Pancreas (tissue), 10 donors: ENCODE data around the gene ZNF28. TPM values are rescaled to one million over a fixed set of nuclear protein-coding genes. Genes with fewer than 3 reads are reported as not detected.
"Not testable (repeated sequence)": the region's sequence is repeated elsewhere in the genome, so short reads cannot be mapped to it uniquely, and the experiment has no call there.

Experiments used
- ATAC-seq, 4 donors: fragments of 200-7000 bp; cut with Tn5 transposase; one replicate each; pipeline versions ENCODE4 v1.8.0 to v1.9.1; 2020; ENCODE audit warnings: mild to moderate bottlenecking in 4 of 4, moderate library complexity in 4 of 4
- DNase-seq, 6 donors: peaks; one replicate each; pipeline ENCODE4 v3.0.0-alpha.2; 2020
- FAIRE-seq: peaks from 2 replicates; lab custom pipeline; 2012; peaks lifted over from hg19 to GRCh38; lab: Jason Lieb, UNC
- H3K27ac ChIP-seq, 4 donors: fragments of 200-600 bp; sonication (generic); 1 replicate in 3 of 4; 2 replicates in 1 of 4; pipeline versions ENCODE4 v1.5.0 to v1.8.0; 2020
- H3K27me3 ChIP-seq, 4 donors: fragments of 200-600 bp; one replicate each; pipeline ENCODE4 v1.8.0; 2021
- H3K36me3 ChIP-seq, 3 donors: fragments of 200-600 bp; sonication (generic) in 1 of 3; one replicate each; pipeline versions ENCODE4 v1.5.0 to v1.8.0; 2020 to 2021
- H3K4me1 ChIP-seq, 3 donors: fragments of 200-600 bp; one replicate each; pipeline ENCODE4 v1.8.0; 2021
- H3K4me3 ChIP-seq, 4 donors: fragments of 200-600 bp; sonication (generic) in 2 of 4; one replicate each; pipeline versions ENCODE4 v1.5.0 to v1.8.0; 2020 to 2021
- H3K9me3 ChIP-seq, 4 donors: fragments of 200-600 bp; one replicate each; pipeline ENCODE4 v1.8.0; 2021
- WGBS, 2 donors: extraction: QIAGEN DNeasy Blood & Tissue Kit; methylation state at CpG; one replicate each; pipeline ENCODE4 v1.1.7; 2013; 5-methylcytosine and 5-hydroxymethylcytosine counted together
- intact Hi-C, 3 donors: fragments of 100-400 bp; cut with DNase I; formaldehyde crosslinking; loops; one replicate each; pipeline versions ENCODE4 v1.11.1 to v1.14.2; 2022
- polyA plus RNA-seq, 2 donors: library from polyadenylated mRNA; stranded (reverse); fragments of 200-250 nt; gene quantifications; one replicate each; pipeline ENCODE4 v1.2.3, GENCODE V29; 2013
- total RNA-seq, 6 donors: library from RNA; stranded (reverse); fragmentation: NEBNext Ultra II Directional in 4 of 6; extraction: Animal tissue kit (Norgen Biotek cat#: 25700) in 4 of 6; gene quantifications; one replicate each; pipeline versions ENCODE4 v1.2.1 to v1.2.4, GENCODE V29; 2021 to 2023
- donor health status: healthy with polysubstance abuse.
- donor health status: DM: no; HTN: no; CAD: no; lungs with moderate emphysema.
- donor health status: DM: no; HTN: no; CAD: no.
- donor health status: control.
- donor health status: control.
- donor health status: Bipolar disorder and iron deficiency.
- donor health status: DM: yes; HTN: yes; CAD: no.
- donor health status: DM: no; HTN: no; CAD: no.
- donor health status: DM: no; HTN: no; CAD: no.
- donor health status: DM: yes; HTN: yes; CAD: no.

Gene ZNF28
- total RNA-seq = 10 to 100 TPM in 1 of 6 donors, 1 to 10 TPM in 5; 4.9 to 13.5 (median 7.1) TPM
- polyA plus RNA-seq = 1 to 10 TPM; 2.3 to 2.8 TPM

DNA sequence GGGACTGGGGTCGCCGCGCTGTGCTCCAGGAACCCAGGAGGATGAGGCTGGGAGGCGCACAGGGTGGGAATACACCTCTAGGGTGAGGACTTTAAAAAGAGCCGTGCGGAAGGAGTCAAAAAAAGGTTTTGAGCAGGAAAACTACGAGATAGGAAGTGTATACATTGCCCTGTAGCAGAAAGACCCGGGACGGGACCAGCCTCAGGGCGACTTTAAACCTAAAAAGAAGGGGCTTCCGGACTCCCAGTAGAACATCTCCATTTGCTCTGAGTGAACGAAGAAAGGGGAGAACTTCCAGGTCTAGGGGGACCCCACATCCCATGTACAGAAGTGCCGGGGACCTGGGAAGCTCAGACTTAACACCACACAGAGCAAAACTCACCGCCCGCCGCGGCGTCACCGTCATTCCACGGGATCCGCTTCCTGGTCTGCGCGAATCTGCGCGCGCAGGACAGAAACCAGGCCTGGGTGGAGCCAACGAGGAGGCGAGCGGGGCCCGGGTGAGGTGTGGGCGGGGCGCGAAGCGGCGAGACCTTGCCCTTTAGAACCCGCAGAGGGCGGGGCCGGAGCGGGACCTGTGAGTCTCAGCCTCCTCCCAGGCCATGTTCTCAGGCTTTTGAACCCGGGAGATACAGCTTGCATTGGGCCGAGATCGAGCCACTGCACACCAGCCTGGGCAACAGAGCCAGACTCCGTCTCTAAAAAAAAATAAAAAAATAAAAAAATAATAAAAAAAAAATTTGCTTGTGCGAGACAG, at the start of gene ZNF28:
TSS of gene ZNF28 (minus strand) at position 430 of the 757 bp plus-strand sequence. CDS start 3,675 bp downstream, outside the sequence.
- H3K27me3 ChIP-seq, H3K4me1 ChIP-seq, H3K36me3 ChIP-seq, H3K9me3 ChIP-seq, intact Hi-C loops: not testable (repeated sequence)
- H3K4me3 ChIP-seq = peak within 1 kb of the TSS; percentile 44 to 67 (median 63)
- FAIRE-seq = peak; percentile 94
- WGBS, 2 donors = 1 to 2% methylated on average over 19 to 36 of the region's 44 CpGs
- peak; percentile 100 for ATAC-seq
- DNase-seq = peak; percentile 72 to 86 (median 76)
- H3K27ac ChIP-seq = peak within 1 kb of the TSS in 2 of 4 donors; percentile 17 to 30

DNA sequence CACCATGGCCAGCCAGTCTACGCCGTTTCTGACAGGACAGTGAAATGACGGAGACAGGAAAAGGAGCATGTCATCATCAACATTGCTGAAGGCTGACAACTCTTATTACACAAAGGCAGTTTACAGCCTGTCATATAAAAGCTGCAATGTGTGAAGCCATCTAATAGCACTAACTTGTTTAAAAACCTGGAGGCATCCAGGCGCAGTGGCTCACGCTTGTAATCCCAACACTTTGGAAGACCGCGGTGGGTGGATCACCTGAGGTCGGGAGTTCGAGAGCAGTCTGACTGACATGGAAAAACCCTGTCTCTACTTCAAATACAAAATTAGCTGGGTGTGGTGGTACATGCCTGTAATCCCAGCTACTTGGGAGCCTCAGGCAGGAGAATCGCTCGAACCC, 46.6 kb upstream of the ZNF28 start:
- intact Hi-C loops, H3K27me3 ChIP-seq, H3K36me3 ChIP-seq, ATAC-seq, H3K9me3 ChIP-seq, H3K4me3 ChIP-seq, FAIRE-seq, DNase-seq, H3K4me1 ChIP-seq, H3K27ac ChIP-seq: not testable (repeated sequence)
- 92 to 97% methylated on average over 11 of the region's 11 CpGs for WGBS, 2 donors

DNA sequence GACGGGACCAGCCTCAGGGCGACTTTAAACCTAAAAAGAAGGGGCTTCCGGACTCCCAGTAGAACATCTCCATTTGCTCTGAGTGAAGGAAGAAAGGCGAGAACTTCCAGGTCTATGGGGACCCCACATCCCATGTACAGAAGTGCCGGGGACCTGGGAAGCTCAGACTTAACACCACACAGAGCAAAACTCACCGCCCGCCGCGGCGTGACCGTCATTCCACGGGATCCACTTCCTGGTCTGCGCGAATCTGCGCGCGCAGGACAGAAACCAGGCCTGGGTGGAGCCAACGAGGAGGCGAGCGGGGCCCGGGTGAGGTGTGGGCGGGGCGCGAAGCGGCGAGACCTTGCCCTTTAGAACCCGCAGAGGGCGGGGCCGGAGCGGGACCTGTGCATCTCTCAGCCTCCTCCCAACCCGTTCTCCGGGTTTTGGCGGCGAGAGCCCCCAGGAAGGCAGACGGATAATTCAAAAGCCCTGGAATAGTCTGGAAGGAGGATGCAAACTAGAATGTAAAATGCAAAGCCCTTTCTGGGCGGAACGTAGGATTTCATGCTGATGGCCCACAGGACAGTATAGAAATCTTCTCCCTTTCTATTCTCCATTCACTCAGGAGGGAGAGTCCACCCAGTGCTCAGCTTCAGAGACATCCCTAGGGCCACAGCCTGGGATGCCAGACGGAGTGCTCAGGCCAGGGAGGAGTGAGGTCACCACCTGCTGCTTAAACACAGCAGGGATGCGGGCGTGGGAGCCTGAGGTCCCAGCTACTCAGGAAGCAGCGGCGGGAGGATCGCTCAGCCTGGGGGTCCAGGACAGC, 36.2 kb upstream of the ZNF28 start, which contains the start of gene ZNF468:
TSS of gene ZNF468 (minus strand) at position 242 of the 814 bp plus-strand sequence. CDS start 3,347 bp downstream, outside the sequence.
- Histone ChIP-seq H3K27ac (peak within 1 kb of the TSS in 3 of 4 donors; percentile 20 to 70 (median 26)), H3K4me3 (peak within 1 kb of the TSS; percentile 44 to 70 (median 60))
- FAIRE-seq = peak; percentile 88
- H3K36me3 ChIP-seq, intact Hi-C loops, H3K4me1 ChIP-seq, H3K27me3 ChIP-seq, H3K9me3 ChIP-seq: not testable (repeated sequence)
- DNase-seq = peak; percentile 58 to 91 (median 80)
- peak; percentile 99 to 100 (median 100) for ATAC-seq
- 4 to 5% methylated on average over 34 to 43 of the region's 43 CpGs for WGBS, 2 donors

DNA sequence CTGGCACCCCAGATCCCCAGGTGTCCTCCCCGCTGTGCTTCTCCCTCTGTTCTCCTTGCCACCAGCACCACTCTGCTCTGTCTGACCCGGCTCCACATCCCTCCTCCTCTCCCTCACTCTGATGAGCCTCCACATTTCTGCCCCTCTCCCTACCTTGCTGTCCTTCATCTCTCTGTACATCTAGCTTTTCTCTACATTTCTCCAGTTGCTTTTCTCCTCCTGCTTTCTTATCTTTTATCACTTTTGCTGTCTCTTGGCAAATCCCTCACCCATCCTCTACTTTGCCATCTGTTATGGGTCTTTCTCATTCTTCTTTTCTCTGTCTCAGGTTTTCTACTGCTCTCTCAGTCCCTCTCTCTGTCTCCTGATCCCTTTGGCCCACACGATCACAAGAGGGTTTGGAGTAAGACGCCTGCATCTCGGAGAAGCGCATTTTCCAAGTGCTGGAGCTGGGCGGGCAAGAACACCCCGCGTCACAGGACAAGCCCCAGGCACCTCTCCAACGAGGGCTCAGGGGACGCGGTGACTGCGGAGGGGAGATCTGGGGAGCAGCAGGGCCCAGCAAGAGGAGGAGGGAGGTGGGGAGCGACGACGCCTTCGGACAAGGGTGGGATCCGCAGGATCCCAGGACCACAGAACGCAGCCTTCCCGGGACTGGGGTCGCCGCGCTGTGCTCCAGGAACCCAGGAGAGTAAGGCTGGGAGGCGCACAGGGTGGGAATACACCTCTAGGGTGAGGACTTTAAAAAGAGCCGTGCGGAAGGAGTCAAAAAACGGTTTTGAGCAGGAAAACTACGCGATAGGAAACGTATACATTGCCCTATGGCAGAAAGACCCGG, 35.3 kb upstream of the ZNF28 start:
- H3K4me1 ChIP-seq, FAIRE-seq, DNase-seq, H3K36me3 ChIP-seq, intact Hi-C loops, H3K27me3 ChIP-seq, H3K9me3 ChIP-seq: not testable (repeated sequence)
- 1 to 4% methylated on average over 24 of the region's 31 CpGs for WGBS, 2 donors
- Histone ChIP-seq H3K4me3 (peak overlapping the region; percentile 44 to 70 (median 60)), H3K27ac (peak overlapping the region in 3 of 4 donors; percentile 20 to 70 (median 26))
- ATAC-seq = peak; percentile 20 to 54 (median 49)

DNA sequence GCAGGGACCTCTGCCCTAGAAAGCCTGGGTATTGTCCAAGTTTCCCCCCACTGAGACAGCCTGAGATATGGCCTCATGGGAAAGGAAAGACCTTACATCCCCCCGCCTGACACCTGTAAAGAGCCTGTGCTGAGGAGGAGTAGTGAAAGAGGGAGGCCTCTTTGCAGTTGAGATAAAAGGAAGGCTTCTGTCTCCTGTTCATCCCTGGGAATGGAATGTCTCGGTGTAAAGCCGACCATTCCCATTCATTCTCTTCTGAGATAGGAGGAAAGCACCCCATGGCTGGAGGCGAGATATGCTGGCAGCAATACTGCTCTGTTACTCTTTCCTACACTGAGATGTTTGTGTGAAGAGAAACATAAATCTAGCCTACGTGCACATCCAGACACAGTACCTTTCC, 25.9 kb upstream of the ZNF28 start:
- H3K27ac ChIP-seq, intact Hi-C loops, H3K4me3 ChIP-seq, DNase-seq, H3K27me3 ChIP-seq, H3K4me1 ChIP-seq, H3K9me3 ChIP-seq, FAIRE-seq, ATAC-seq: not testable (repeated sequence)
- H3K36me3 ChIP-seq = peaks cover 10 to 67% (median 31%) of the 10 kb centered on the region in 3 donors
- 69 to 90% methylated on average over 5 of the region's 5 CpGs for WGBS, 2 donors

DNA sequence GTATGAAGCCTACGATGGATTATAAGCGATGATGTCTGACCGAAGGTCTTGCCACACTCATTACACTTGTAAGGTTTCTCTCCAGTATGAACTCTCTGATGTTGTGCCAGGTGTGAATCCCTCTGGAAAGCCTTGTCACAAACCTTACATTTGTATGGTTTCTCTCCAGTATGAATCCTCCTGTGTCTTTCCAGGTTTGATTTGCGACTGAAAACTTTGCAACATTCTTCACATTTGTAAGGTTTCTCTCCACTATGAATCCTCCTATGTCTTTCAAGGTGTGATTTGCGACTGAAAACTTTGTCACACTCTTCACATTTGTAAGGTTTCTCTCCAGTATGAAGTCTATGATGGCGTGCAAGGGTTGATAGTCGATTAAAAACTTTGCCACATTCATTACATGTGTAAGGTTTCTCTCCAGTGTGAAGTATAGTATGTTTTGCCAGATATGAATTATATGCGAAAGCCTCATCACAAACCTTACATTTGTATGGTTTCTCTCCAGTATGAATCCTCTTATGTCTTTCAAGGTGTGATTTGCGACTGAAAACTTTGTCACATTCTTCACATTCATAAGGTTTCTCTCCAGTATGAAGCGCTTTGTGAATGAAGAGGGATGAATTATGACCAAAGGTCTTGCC, 19.5 kb upstream of the ZNF28 start:
- intact Hi-C loops, H3K27me3 ChIP-seq, H3K4me3 ChIP-seq, DNase-seq, FAIRE-seq, H3K27ac ChIP-seq, ATAC-seq, H3K4me1 ChIP-seq: not testable (repeated sequence)
- 97 to 99% methylated on average over 10 of the region's 10 CpGs for WGBS, 2 donors
- H3K36me3 ChIP-seq = peaks cover 4 to 66% (median 31%) of the 10 kb centered on the region in 3 donors
- peaks cover 0 to 12% (median 4%) of the 10 kb centered on the region in 4 donors for H3K9me3 ChIP-seq

DNA sequence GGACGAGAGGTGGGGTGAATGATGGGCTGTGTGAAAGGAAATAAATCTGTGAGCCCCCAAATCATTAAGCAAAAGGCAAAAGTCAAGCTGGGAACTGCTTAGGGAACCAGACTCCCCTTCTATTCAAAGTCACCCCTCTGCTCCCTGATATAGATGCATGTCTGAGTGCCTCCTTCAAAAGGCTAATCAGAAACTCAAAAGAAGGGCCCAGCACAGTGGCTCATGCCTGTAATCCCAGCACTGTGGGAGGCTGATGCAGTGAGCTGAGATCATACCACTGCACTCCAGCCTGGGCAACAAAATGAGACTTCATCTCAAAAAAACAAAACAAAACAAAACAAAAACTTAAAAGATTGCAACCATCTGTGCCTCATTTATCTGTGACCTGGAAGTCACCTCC, 12.9 kb upstream of the ZNF28 start:
- FAIRE-seq, H3K4me1 ChIP-seq, ATAC-seq, H3K36me3 ChIP-seq, H3K27ac ChIP-seq, intact Hi-C loops, H3K9me3 ChIP-seq, DNase-seq, H3K27me3 ChIP-seq, H3K4me3 ChIP-seq: not testable (repeated sequence)
- WGBS, 2 donors = 58 to 83% methylated on average over 1 of the region's 1 CpG

DNA sequence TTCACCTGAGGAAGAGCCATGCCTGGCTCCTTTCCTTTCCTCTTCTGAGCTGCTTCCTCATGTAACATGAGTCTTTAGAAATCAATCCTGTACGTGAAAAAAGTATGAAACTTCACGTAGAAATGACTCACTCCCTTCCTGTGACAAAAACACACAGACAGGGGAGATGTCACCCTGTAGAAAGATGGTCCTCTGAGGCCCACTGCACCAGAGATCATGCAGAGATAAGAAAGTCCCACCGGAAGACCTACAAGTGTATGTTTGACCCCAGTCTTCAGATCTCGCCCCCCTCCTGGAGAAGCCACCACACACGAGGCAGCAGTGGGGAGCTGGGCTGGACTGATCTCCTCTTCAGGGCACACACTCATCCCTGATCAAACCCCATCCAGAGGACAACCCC, 12.1 kb upstream of the ZNF28 start:
- DNase-seq, H3K27me3 ChIP-seq, H3K27ac ChIP-seq, H3K9me3 ChIP-seq, FAIRE-seq, H3K4me1 ChIP-seq, H3K4me3 ChIP-seq, H3K36me3 ChIP-seq, ATAC-seq, intact Hi-C loops: not testable (repeated sequence)
- 72 to 78% methylated on average over 5 of the region's 5 CpGs for WGBS, 2 donors

DNA sequence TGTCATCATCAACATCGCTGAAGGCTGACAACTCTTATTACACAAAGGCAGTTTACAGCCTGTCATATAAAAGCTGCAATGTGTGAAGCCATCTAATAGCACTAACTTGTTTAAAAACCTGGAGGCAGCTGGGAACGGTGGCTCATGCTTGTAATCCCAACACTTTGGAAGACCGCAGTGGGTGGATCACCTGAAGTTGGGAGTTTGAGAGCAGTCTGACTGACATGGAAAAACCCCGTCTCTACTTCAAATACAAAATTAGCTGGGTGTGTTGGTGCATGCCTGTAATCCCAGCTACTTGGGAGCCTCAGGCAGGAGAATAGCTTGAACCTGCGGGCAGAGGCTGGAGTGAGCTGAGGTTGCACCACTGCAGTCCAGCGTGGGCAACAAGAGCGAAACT, 8.4 kb upstream of the ZNF28 start:
- H3K4me3 ChIP-seq, DNase-seq, H3K27me3 ChIP-seq, H3K27ac ChIP-seq, ATAC-seq, intact Hi-C loops, H3K4me1 ChIP-seq, H3K36me3 ChIP-seq, H3K9me3 ChIP-seq, FAIRE-seq: not testable (repeated sequence)
- 84 to 95% methylated on average over 7 of the region's 7 CpGs for WGBS, 2 donors
